Esophagus muscularis mucosa (tissue), 4 donors: ENCODE data around the gene HSD17B11. TPM values are rescaled to one million over a fixed set of nuclear protein-coding genes. Genes with fewer than 3 reads are reported as not detected.

Source experiments
- DNase-seq: peaks from one replicate; pipeline ENCODE4 v3.0.0-alpha.2; 2017; ENCODE audit errors: extremely low spot score
- H3K27ac ChIP-seq, 4 donors: fragments of 200-600 bp; sonication (generic); replicated peaks in 1 of 4; 1 replicate in 3 of 4; 2 replicates in 1 of 4; pipeline ENCODE4 v1.5.1; 2016 to 2019; ENCODE audit warnings: mild to moderate bottlenecking in 1 of 4
- H3K27me3 ChIP-seq, 4 donors: fragments of 200-600 bp; sonication (generic); one replicate each; pipeline versions ENCODE4 v1.5.1 to v1.6.0; 2016 to 2019
- H3K36me3 ChIP-seq, 4 donors: fragments of 200-600 bp; sonication (generic); one replicate each; pipeline ENCODE4 v1.5.1; 2016 to 2019
- H3K4me1 ChIP-seq, 4 donors: fragments of 200-600 bp; sonication (generic); one replicate each; pipeline ENCODE4 v1.5.1; 2016 to 2019
- H3K4me3 ChIP-seq, 4 donors: fragments of 200-600 bp; sonication (generic); 1 replicate in 2 of 4; 2 replicates in 2 of 4; pipeline ENCODE4 v1.5.1; 2016 to 2019; ENCODE audit warnings: mild to moderate bottlenecking in 4 of 4, moderate library complexity in 1 of 4
- H3K9me3 ChIP-seq, 4 donors: fragments of 200-600 bp; sonication (generic); 1 replicate in 3 of 4; 2 replicates in 1 of 4; pipeline ENCODE4 v1.5.1; 2016 to 2019
- POLR2A ChIP-seq: fragments of 450-650 bp; IDR thresholded peaks from one replicate; pipeline ENCODE4 v1.6.1; 2017; ENCODE audit warnings: antibody characterized with exemption, moderate library complexity, mild to moderate bottlenecking, low read depth
- POLR2AphosphoS5 ChIP-seq, 2 donors: sonication (generic); formaldehyde crosslinking; IDR thresholded peaks; one replicate each; pipeline ENCODE4 v1.6.1; 2017; ENCODE audit warnings: antibody characterized with exemption in 2 of 2
- WGBS: methylation state at CpG from one replicate; pipeline ENCODE4 v1.1.5; 2018; 5-methylcytosine and 5-hydroxymethylcytosine counted together
- intact Hi-C: fragments of 100-400 bp; cut with DNase I; formaldehyde crosslinking; loops from one replicate; pipeline ENCODE4 v1.15.1; 2023
- small RNA-seq, 3 donors: library from RNA; depleted of rRNA; stranded (forward); fragments of <200 nt; gene quantifications; one replicate each; pipeline ENCODE3, GENCODE V24; 2016
- total RNA-seq, 4 donors: library from RNA; depleted of rRNA; stranded (reverse); fragments of >200 nt; gene quantifications; one replicate each; pipeline versions ENCODE4 v1.1.0 to v1.2.1, GENCODE V29; 2016
- TF ChIP-seq, protein P1 (sequence below), 3 experiments: fragments of 200-600 bp in 2 of 3; fragments of 450-650 bp in 1 of 3; sonication (generic) in 2 of 3; IDR thresholded peaks; one replicate each; pipeline ENCODE4 v1.5.1; 2017 to 2019; ENCODE audit warnings: antibody characterized with exemption in 3 of 3, mild to moderate bottlenecking in 2 of 3, moderate library complexity in 1 of 3

The HSD17B11 gene
- total RNA-seq, 4 donors from 2014 or later = 35.7 to 68.9 (median 52.6) TPM

DNA sequence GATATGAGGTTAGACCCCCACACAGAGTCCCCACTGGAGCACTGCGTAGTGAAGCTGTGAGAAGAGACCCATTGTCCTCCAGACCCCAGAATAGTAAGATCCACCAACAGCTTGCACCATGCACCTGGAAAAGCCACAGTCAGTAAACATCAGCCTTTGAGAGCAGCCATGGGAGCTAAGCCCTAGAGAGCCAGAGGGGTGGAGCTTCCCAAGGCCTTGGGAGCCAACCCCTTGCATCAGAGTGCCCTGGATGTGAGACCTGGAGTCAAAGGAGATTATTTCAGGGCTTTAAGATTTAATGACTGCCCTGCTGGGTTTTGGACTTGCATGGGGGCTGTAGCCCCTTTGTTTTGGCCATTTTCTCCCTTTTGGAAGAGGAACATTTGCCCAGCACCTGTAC, 104.0 kb downstream of the HSD17B11 start:
- Histone ChIP-seq H3K9me3 (peaks cover 0 to 22% (median 8%) of the 10 kb centered on the region in 4 donors), H3K4me1 (no peaks in the 10 kb centered on the region), H3K27ac (no peak overlapping the region), H3K36me3 (no peaks in the 10 kb centered on the region), H3K4me3 (no peak overlapping the region), H3K27me3 (no peaks in the 10 kb centered on the region)
- intact Hi-C loops = no loop called here
- DNase-seq = no peak
- TF ChIP-seq POLR2A (no peak), POLR2AphosphoS5 (IDR thresholded peaks at IDR 0.05) (no peak)
- TF ChIP-seq, protein P1, sequence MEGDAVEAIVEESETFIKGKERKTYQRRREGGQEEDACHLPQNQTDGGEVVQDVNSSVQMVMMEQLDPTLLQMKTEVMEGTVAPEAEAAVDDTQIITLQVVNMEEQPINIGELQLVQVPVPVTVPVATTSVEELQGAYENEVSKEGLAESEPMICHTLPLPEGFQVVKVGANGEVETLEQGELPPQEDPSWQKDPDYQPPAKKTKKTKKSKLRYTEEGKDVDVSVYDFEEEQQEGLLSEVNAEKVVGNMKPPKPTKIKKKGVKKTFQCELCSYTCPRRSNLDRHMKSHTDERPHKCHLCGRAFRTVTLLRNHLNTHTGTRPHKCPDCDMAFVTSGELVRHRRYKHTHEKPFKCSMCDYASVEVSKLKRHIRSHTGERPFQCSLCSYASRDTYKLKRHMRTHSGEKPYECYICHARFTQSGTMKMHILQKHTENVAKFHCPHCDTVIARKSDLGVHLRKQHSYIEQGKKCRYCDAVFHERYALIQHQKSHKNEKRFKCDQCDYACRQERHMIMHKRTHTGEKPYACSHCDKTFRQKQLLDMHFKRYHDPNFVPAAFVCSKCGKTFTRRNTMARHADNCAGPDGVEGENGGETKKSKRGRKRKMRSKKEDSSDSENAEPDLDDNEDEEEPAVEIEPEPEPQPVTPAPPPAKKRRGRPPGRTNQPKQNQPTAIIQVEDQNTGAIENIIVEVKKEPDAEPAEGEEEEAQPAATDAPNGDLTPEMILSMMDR (IDR thresholded peaks at IDR 0.05) = no peak
- 40% methylated on average over 1 of the region's 1 CpG for WGBS

Small RNAs within 50 kb of the gene (small RNA-seq; reads per million reads assigned to genes)
- 0 reads per million in 3 donors for gene MIR5705
- gene RN7SL681P = 0 reads per million in 3 donors

Other genes with a start within 250 kb of the HSD17B11 start
- 10 to 100 TPM in 3 of 4 donors, 1 to 10 TPM in 1; 7.6 to 18.7 (median 11.7) TPM for gene KLHL8, start 170.6 kb downstream of the HSD17B11 start, total RNA-seq
- under 1 TPM; 0.45 to 0.83 (median 0.65) TPM for gene HSD17B13, start 68.3 kb downstream of the HSD17B11 start, total RNA-seq
- 10 to 100 TPM; 15.1 to 26.6 (median 21.3) TPM for gene NUDT9, start 31.4 kb upstream of the HSD17B11 start, total RNA-seq
- gene SPARCL1, start 138.2 kb upstream of the HSD17B11 start, total RNA-seq = 1,000 to 10,000 TPM; 1,380 to 2,231 (median 1,856) TPM
- gene DSPP, start 217.3 kb upstream of the HSD17B11 start, total RNA-seq = not detected